GM12891 (cell line): ENCODE results near the gene QSOX2.

Experiments
- PAX5 ChIP-seq: IDR thresholded peaks from 2 replicates; pipeline ENCODE4 v1.6.1; 2011; ENCODE audit warnings: low read length, moderate library complexity, mild to moderate bottlenecking; ENCODE audit not compliant: insufficient read depth, severe bottlenecking
- POLR2A ChIP-seq: IDR thresholded peaks from 2 replicates; pipeline ENCODE4 v1.6.1; 2011; ENCODE audit warnings: low read depth, low read length, control low read depth
- POLR2AphosphoS5 ChIP-seq: IDR thresholded peaks from 2 replicates; pipeline ENCODE4 v1.6.1; 2011; ENCODE audit warnings: low read depth, low read length, control low read depth
- SPI1 ChIP-seq: IDR thresholded peaks from 2 replicates; pipeline ENCODE4 v1.6.1; 2011; ENCODE audit warnings: low read depth, low read length, control low read depth
- TAF1 ChIP-seq: IDR thresholded peaks from 2 replicates; pipeline ENCODE4 v1.6.1; 2011; ENCODE audit warnings: low read depth, low read length, control low read depth

- TF ChIP-seq POLR2A (no peak), TAF1 (no peak), POLR2AphosphoS5 (no peak), PAX5 (no peak), SPI1 (no peak)
These were observed 29.4 kb upstream of the QSOX2 start for GRCh38 chr9:136274786-136275654.
